RWPE2 (cell line): ENCODE measurements around the gene OBSCN.

ENCODE experiments used
- ATAC-seq: fragments of 200-7000 bp; cut with Tn5 transposase; 3 replicates; pipeline ENCODE4 v1.9.1; 2021; ENCODE audit warnings: low read depth
- DNase-seq: peaks from one replicate; pipeline ENCODE4 v3.0.0-alpha.2; 2020; ENCODE audit warnings: low spot score
- H3K27ac ChIP-seq: fragments of 450-650 bp; 2 replicates; pipeline ENCODE4 v1.5.1; 2017; ENCODE audit warnings: mild to moderate bottlenecking; ENCODE audit not compliant: poor library complexity, severe bottlenecking
- H3K27me3 ChIP-seq: fragments of 250-450 bp; sonication (Bioruptor Pico); 2 replicates; pipeline ENCODE4 v1.5.1; 2021; ENCODE audit warnings: mild to moderate bottlenecking, moderate library complexity; ENCODE audit not compliant: insufficient read depth, poor library complexity, severe bottlenecking
- H3K36me3 ChIP-seq: fragments of 250-450 bp; sonication (Bioruptor Pico); 2 replicates; pipeline ENCODE4 v1.5.1; 2020; ENCODE audit warnings: low read depth, mild to moderate bottlenecking, moderate library complexity
- H3K4me1 ChIP-seq: fragments of 250-450 bp; sonication (Bioruptor Pico); 2 replicates; pipeline ENCODE4 v1.5.1; 2021; ENCODE audit warnings: mild to moderate bottlenecking, moderate library complexity; ENCODE audit not compliant: insufficient read depth, poor library complexity, severe bottlenecking
- H3K4me3 ChIP-seq: fragments of 250-450 bp; sonication (Bioruptor Pico); 2 replicates; pipeline ENCODE4 v1.5.1; 2021; ENCODE audit warnings: mild to moderate bottlenecking, moderate library complexity; ENCODE audit not compliant: severe bottlenecking
- H3K9me3 ChIP-seq: fragments of 250-450 bp; sonication (Bioruptor Pico); 2 replicates; pipeline ENCODE4 v1.5.1; 2021; ENCODE audit warnings: mild to moderate bottlenecking, moderate library complexity; ENCODE audit not compliant: severe bottlenecking
- TF ChIP-seq, protein P1 (sequence below): fragments of 450-650 bp; IDR thresholded peaks from one replicate; pipeline ENCODE4 v1.5.1; 2017; ENCODE audit warnings: mild to moderate bottlenecking, moderate library complexity; ENCODE audit not compliant: poor library complexity, severe bottlenecking

OBSCN gene

DNA sequence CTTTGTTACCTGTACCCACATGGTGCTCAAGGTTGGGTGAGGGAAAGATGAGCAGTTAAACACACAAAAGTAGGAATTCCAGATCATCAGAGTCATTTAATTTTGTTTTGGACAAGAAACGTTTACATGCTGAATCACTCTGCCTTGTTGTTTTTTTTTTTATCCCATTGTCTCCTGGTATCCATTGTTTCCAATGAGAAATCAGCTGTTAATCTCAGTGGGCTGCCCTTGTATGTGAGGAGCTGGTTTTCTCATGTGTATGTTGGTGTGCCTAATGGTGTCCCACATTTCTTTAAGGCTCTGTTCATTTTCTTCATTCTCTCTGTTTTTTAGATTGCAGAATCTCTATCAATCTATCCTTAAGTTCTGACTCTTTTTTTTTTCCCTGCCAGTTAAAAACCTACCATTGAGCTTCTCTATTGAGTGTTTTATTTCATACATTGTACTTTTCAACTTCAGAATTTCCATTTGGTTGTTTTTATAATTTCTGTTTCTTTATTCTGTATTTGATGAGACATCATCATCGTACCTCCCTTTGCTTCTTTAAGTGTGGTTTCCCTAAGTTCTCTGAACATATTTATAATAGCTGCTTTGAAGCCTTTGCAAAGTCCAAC is 8.8 kb upstream of the OBSCN start:
- H3K27me3 ChIP-seq: no peaks in the 10 kb centered on the region
- DNase-seq (no peak), ATAC-seq (no peak)
- TF ChIP-seq, protein P1, sequence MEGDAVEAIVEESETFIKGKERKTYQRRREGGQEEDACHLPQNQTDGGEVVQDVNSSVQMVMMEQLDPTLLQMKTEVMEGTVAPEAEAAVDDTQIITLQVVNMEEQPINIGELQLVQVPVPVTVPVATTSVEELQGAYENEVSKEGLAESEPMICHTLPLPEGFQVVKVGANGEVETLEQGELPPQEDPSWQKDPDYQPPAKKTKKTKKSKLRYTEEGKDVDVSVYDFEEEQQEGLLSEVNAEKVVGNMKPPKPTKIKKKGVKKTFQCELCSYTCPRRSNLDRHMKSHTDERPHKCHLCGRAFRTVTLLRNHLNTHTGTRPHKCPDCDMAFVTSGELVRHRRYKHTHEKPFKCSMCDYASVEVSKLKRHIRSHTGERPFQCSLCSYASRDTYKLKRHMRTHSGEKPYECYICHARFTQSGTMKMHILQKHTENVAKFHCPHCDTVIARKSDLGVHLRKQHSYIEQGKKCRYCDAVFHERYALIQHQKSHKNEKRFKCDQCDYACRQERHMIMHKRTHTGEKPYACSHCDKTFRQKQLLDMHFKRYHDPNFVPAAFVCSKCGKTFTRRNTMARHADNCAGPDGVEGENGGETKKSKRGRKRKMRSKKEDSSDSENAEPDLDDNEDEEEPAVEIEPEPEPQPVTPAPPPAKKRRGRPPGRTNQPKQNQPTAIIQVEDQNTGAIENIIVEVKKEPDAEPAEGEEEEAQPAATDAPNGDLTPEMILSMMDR: no peak
- no peak overlapping the region for H3K4me3 ChIP-seq
- H3K4me1 ChIP-seq: no peaks in the 10 kb centered on the region
- H3K36me3 ChIP-seq: no peaks in the 10 kb centered on the region
- H3K27ac ChIP-seq: no peak overlapping the region
- H3K9me3 ChIP-seq: no peaks in the 10 kb centered on the region

- no peaks in the 10 kb centered on the region for H3K9me3 ChIP-seq
- ATAC-seq (no peak), DNase-seq (no peak)
- no peak overlapping the region for H3K4me3 ChIP-seq
- no peaks in the 10 kb centered on the region for H3K36me3 ChIP-seq
- no peaks in the 10 kb centered on the region for H3K4me1 ChIP-seq
- H3K27me3 ChIP-seq: no peaks in the 10 kb centered on the region
- no peak overlapping the region for H3K27ac ChIP-seq
- TF ChIP-seq, protein P1: no peak
Observed at GRCh38 chr1:228204958-228205357, 2.9 kb upstream of the OBSCN start.

- no peak for DNase-seq
- Histone ChIP-seq H3K4me3 (no peak overlapping the region), H3K9me3 (no peaks in the 10 kb centered on the region), H3K27ac (no peak overlapping the region), H3K36me3 (no peaks in the 10 kb centered on the region), H3K4me1 (no peaks in the 10 kb centered on the region), H3K27me3 (no peaks in the 10 kb centered on the region)
- no peak for ATAC-seq
- TF ChIP-seq, protein P1: no peak
Observed at GRCh38 chr1:228205526-228206436, 2.1 kb upstream of the OBSCN start.

GRCh38 chr1:228206582-228207351 is 1.1 kb upstream of the OBSCN start:
- Histone ChIP-seq H3K27me3 (no peaks in the 10 kb centered on the region), H3K27ac (no peak overlapping the region), H3K4me3 (no peak overlapping the region), H3K9me3 (no peaks in the 10 kb centered on the region), H3K36me3 (no peaks in the 10 kb centered on the region), H3K4me1 (no peaks in the 10 kb centered on the region)
- TF ChIP-seq, protein P1: no peak
- ATAC-seq (no peak; the same call in 2 of the 3 replicates), DNase-seq (no peak)
